Psoas muscle (tissue), 8 donors: ENCODE results near the gene OTUB1. TPM values are rescaled to one million over a fixed set of nuclear protein-coding genes. Genes with fewer than 3 reads are reported as not detected.

ENCODE experiments used
- ATAC-seq, 4 donors: fragments of 200-7000 bp; cut with Tn5 transposase; one replicate each; pipeline ENCODE4 v1.9.1; 2020; ENCODE audit warnings: moderate library complexity in 3 of 4, mild to moderate bottlenecking in 2 of 4
- DNase-seq, 2 donors: peaks; one replicate each; pipeline ENCODE4 v3.0.0-alpha.2; 2020
- H3K27ac ChIP-seq: fragments of 200-600 bp; one replicate; pipeline ENCODE4 v1.8.0; 2022
- H3K27me3 ChIP-seq, 3 donors: fragments of 200-600 bp in 1 of 3; one replicate each; pipeline versions ENCODE4 v1.6.1 to v1.8.0; 2013 to 2022; ENCODE audit warnings: low read length in 2 of 3, mild to moderate bottlenecking in 2 of 3, moderate library complexity in 1 of 3; ENCODE audit not compliant: insufficient read depth in 3 of 3
- H3K36me3 ChIP-seq, 2 donors: fragments of 200-600 bp in 1 of 2; one replicate each; pipeline versions ENCODE4 v1.6.1 to v1.8.0; 2013 to 2022; ENCODE audit warnings: low read depth in 1 of 2, mild to moderate bottlenecking in 1 of 2, moderate library complexity in 1 of 2; ENCODE audit not compliant: insufficient read depth in 1 of 2
- H3K4me1 ChIP-seq: fragments of 200-600 bp; one replicate; pipeline ENCODE4 v1.8.0; 2022
- H3K4me3 ChIP-seq: fragments of 200-600 bp; one replicate; pipeline ENCODE4 v1.8.0; 2022; ENCODE audit warnings: mild to moderate bottlenecking
- H3K9me3 ChIP-seq: fragments of 200-600 bp; one replicate; pipeline ENCODE4 v1.8.0; 2022
- CTCF ChIP-seq: fragments of 200-600 bp; IDR thresholded peaks from one replicate; pipeline ENCODE4 v1.8.0; 2022; ENCODE audit warnings: antibody characterized with exemption
- WGBS, 3 donors: extraction: QIAGEN DNeasy Blood & Tissue Kit; methylation state at CpG; one replicate each; pipeline versions ENCODE4 v1.1.6 to v1.1.7; 2013; 5-methylcytosine and 5-hydroxymethylcytosine counted together
- intact Hi-C, 2 donors: fragments of 100-400 bp; cut with DNase I; formaldehyde crosslinking; loops; one replicate each; pipeline versions ENCODE4 v1.11.0 to v1.14.2; 2022
- polyA plus RNA-seq, 3 donors: library from polyadenylated mRNA; stranded (reverse); fragments of 200-250 nt; gene quantifications; one replicate each; pipeline ENCODE4 v1.2.3, GENCODE V29; 2013
- total RNA-seq, 4 donors: library from RNA; stranded (reverse); fragmentation: NEBNext Ultra II Directional in 2 of 4; extraction: Animal tissue kit (Norgen Biotek cat#: 25700) in 2 of 4; gene quantifications; one replicate each; pipeline versions ENCODE4 v1.2.1 to v1.2.4, GENCODE V29; 2021 to 2023
- donor health status: healthy with polysubstance abuse.
- donor health status: DM: no; HTN: no; CAD: no; lungs with moderate emphysema.
- donor health status: Bipolar disorder and iron deficiency.
- donor health status: healthy.
- donor health status: DM: yes; HTN: yes; CAD: no.
- donor health status: DM: no; HTN: no; CAD: no.
- donor health status: DM: no; HTN: no; CAD: no.
- donor health status: DM: yes; HTN: yes; CAD: no.

Gene OTUB1
- total and polyA plus RNA-seq, 7 donors = 39.4 to 75.4 (median 47.8) TPM

GRCh38 chr11:63997104-63997700, 11.0 kb downstream of the OTUB1 start:
- no peak for DNase-seq
- no peak for ATAC-seq
- H3K27ac ChIP-seq = no peak overlapping the region
- TF ChIP-seq CTCF = no peak
- H3K36me3 ChIP-seq = peaks cover 4 to 42% of the 10 kb centered on the region in 2 donors
- no peak overlapping the region for H3K4me3 ChIP-seq
- intact Hi-C loops = no loop called here
- no peaks in the 10 kb centered on the region for H3K27me3 ChIP-seq
- H3K9me3 ChIP-seq = no peaks in the 10 kb centered on the region
- H3K4me1 ChIP-seq = peaks cover 10% of the 10 kb centered on the region
- WGBS, 3 donors = 89 to 90% (median 89%) methylated on average over 26 to 27 of the region's 27 CpGs

- intact Hi-C loops = no loop called here
- no peak overlapping the region for H3K4me3 ChIP-seq
- H3K4me1 ChIP-seq = peaks cover 10% of the 10 kb centered on the region
- no peaks in the 10 kb centered on the region for H3K27me3 ChIP-seq
- H3K9me3 ChIP-seq = no peaks in the 10 kb centered on the region
- no peak overlapping the region for H3K27ac ChIP-seq
- TF ChIP-seq CTCF = no peak
- ATAC-seq = no peak
- 76 to 85% (median 77%) methylated on average over 11 of the region's 11 CpGs for WGBS, 3 donors
- peaks cover 4 to 42% of the 10 kb centered on the region in 2 donors for H3K36me3 ChIP-seq
- DNase-seq = no peak
These were observed 11.6 kb downstream of the OTUB1 start for GRCh38 chr11:63997801-63998337.

- DNase-seq (no peak), ATAC-seq (no peak)
- peak overlapping the region; percentile 53 for H3K4me3 ChIP-seq
- peaks cover 10% of the 10 kb centered on the region for H3K4me1 ChIP-seq
- H3K27ac ChIP-seq = no peak overlapping the region
- peaks cover 4 to 42% of the 10 kb centered on the region in 2 donors for H3K36me3 ChIP-seq
- H3K9me3 ChIP-seq = no peaks in the 10 kb centered on the region
- no peak for TF ChIP-seq CTCF
- no peaks in the 10 kb centered on the region for H3K27me3 ChIP-seq
- intact Hi-C loops = no loop called here
- 74 to 81% (median 76%) methylated on average over 33 to 54 of the region's 54 CpGs for whole genome bisulfite sequencing, 3 donors
These were observed 12.5 kb downstream of the OTUB1 start for GRCh38 chr11:63998558-63999348.

GRCh38 chr11:63999349-64000025, 13.2 kb downstream of the OTUB1 start:
- no peaks in the 10 kb centered on the region for H3K27me3 ChIP-seq
- no peak for TF ChIP-seq CTCF
- peak overlapping the region; percentile 53 for H3K4me3 ChIP-seq
- intact Hi-C loops = loop anchor here (1.0 to 2.0 kb wide), 2 partner anchors 149 kb away; no protein-coding TSS in a partner anchor
- peaks cover 10% of the 10 kb centered on the region for H3K4me1 ChIP-seq
- 44 to 57% (median 48%) methylated on average over 42 to 59 of the region's 59 CpGs for WGBS, 3 donors
- ATAC-seq (peak in 3 of 4 donors; percentile 6 to 12 (median 10)), DNase-seq (peak; percentile 54 to 71)
- H3K9me3 ChIP-seq = no peaks in the 10 kb centered on the region
- peaks cover 4 to 42% of the 10 kb centered on the region in 2 donors for H3K36me3 ChIP-seq
- H3K27ac ChIP-seq = no peak overlapping the region
